Large intestine (tissue), 3 donors: Measurements from ENCODE around the gene C6orf89. TPM values are rescaled to one million over a fixed set of nuclear protein-coding genes. Genes with fewer than 3 reads are reported as not detected.

ENCODE experiments used
- DNase-seq, 2 donors: peaks; one replicate each; pipeline versions ENCODE4 v3.0.0 to v3.0.0-alpha.2; 2013
- H3K27ac ChIP-seq: one replicate; pipeline ENCODE4 v1.5.1; 2013; ENCODE audit warnings: low read length
- H3K27me3 ChIP-seq: 2 replicates; pipeline ENCODE4 v1.6.1; 2013; ENCODE audit warnings: low read length; ENCODE audit not compliant: control insufficient read depth, insufficient read depth
- H3K36me3 ChIP-seq: 2 replicates; pipeline ENCODE4 v1.6.1; 2013; ENCODE audit warnings: low read length; ENCODE audit not compliant: control insufficient read depth, insufficient read depth
- H3K4me1 ChIP-seq: one replicate; pipeline ENCODE4 v1.6.1; 2013; ENCODE audit warnings: low read length; ENCODE audit not compliant: control insufficient read depth, insufficient read depth
- H3K4me3 ChIP-seq: one replicate; pipeline ENCODE4 v1.5.1; 2013; ENCODE audit warnings: low read length
- H3K9me3 ChIP-seq: one replicate; pipeline ENCODE4 v1.6.1; 2013; ENCODE audit warnings: mild to moderate bottlenecking, low read depth, low read length, moderate library complexity; ENCODE audit not compliant: control insufficient read depth
- WGBS: methylation state at CpG from one replicate; pipeline ENCODE4 v1.1.5; 2013; ENCODE audit warnings: low lambda C conversion rate; ENCODE audit not compliant: insufficient coverage; 5-methylcytosine and 5-hydroxymethylcytosine counted together
- polyA plus RNA-seq: library from polyadenylated mRNA; unstranded; fragments of 120-200 nt; gene quantifications from one replicate; pipeline ENCODE4 v1.2.1, GENCODE V29; 2013

C6orf89 gene
- polyA plus RNA-seq, 1 donor: 35.5 TPM

GRCh38 chr6:36973647-36974046, 87.9 kb downstream of the C6orf89 start:
- Histone ChIP-seq H3K4me3 (no peak overlapping the region), H3K36me3 (peaks cover 96% of the 10 kb centered on the region), H3K27me3 (no peaks in the 10 kb centered on the region), H3K4me1 (no peaks in the 10 kb centered on the region), H3K27ac (no peak overlapping the region), H3K9me3 (no peaks in the 10 kb centered on the region)
- DNase-seq: no peak
- WGBS: 100% methylated on average over 1 of the region's 4 CpGs

- H3K36me3 ChIP-seq: peaks cover 78% of the 10 kb centered on the region
- no CpG with 5 or more reads among the region's 7 CpGs for WGBS
- no peak for DNase-seq
Observed at GRCh38 chr6:36975231-36976006, 89.7 kb downstream of the C6orf89 start.

GRCh38 chr6:36976007-36976264, 90.2 kb downstream of the C6orf89 start:
- WGBS: no CpG with 5 or more reads among the region's 4 CpGs
- Histone ChIP-seq H3K4me3 (no peak overlapping the region), H3K9me3 (no peaks in the 10 kb centered on the region), H3K27me3 (no peaks in the 10 kb centered on the region), H3K36me3 (peaks cover 76% of the 10 kb centered on the region), H3K27ac (no peak overlapping the region), H3K4me1 (no peaks in the 10 kb centered on the region)
- DNase-seq: no peak

More at GRCh38 chr6:36975231-36976006, 89.7 kb downstream of the C6orf89 start:
- no peak overlapping the region for H3K27ac ChIP-seq
- no peaks in the 10 kb centered on the region for H3K9me3 ChIP-seq
- no peaks in the 10 kb centered on the region for H3K27me3 ChIP-seq
- H3K4me3 ChIP-seq: no peak overlapping the region
- no peaks in the 10 kb centered on the region for H3K4me1 ChIP-seq

- no peak for DNase-seq
- H3K9me3 ChIP-seq: no peaks in the 10 kb centered on the region
- 100% methylated on average over 2 of the region's 7 CpGs for WGBS
- H3K27me3 ChIP-seq: no peaks in the 10 kb centered on the region
- no peaks in the 10 kb centered on the region for H3K4me1 ChIP-seq
- H3K36me3 ChIP-seq: peaks cover 75% of the 10 kb centered on the region
- H3K4me3 ChIP-seq: no peak overlapping the region
- no peak overlapping the region for H3K27ac ChIP-seq
Observed at GRCh38 chr6:36976509-36976908, 90.8 kb downstream of the C6orf89 start.

- no peaks in the 10 kb centered on the region for H3K27me3 ChIP-seq
- no peak overlapping the region for H3K27ac ChIP-seq
- H3K9me3 ChIP-seq: no peaks in the 10 kb centered on the region
- no peaks in the 10 kb centered on the region for H3K4me1 ChIP-seq
- no peak overlapping the region for H3K4me3 ChIP-seq
- DNase-seq: no peak
- no CpG with 5 or more reads among the region's 6 CpGs for WGBS
- peaks cover 74% of the 10 kb centered on the region for H3K36me3 ChIP-seq
Observed at GRCh38 chr6:36976931-36977330, 91.2 kb downstream of the C6orf89 start.

GRCh38 chr6:36977470-36977941, 91.8 kb downstream of the C6orf89 start:
- H3K9me3 ChIP-seq: no peaks in the 10 kb centered on the region
- DNase-seq: no peak
- no peak overlapping the region for H3K27ac ChIP-seq
- WGBS: no CpG with 5 or more reads among the region's 16 CpGs
- H3K4me3 ChIP-seq: no peak overlapping the region
- H3K4me1 ChIP-seq: no peaks in the 10 kb centered on the region
- H3K36me3 ChIP-seq: peaks cover 68% of the 10 kb centered on the region
- no peaks in the 10 kb centered on the region for H3K27me3 ChIP-seq

Other genes with a start within 250 kb of the C6orf89 start
- gene CDKN1A, start 207.2 kb upstream of the C6orf89 start, polyA plus RNA-seq: 183 TPM
- 0.04 TPM for gene RAB44, start 188.1 kb upstream of the C6orf89 start, polyA plus RNA-seq
- gene CPNE5, start 46.5 kb upstream of the C6orf89 start, polyA plus RNA-seq: 3.9 TPM
- gene PPIL1, start 11.1 kb upstream of the C6orf89 start, polyA plus RNA-seq: 35.1 TPM
- 0.81 TPM for gene PI16, start 68.8 kb downstream of the C6orf89 start, polyA plus RNA-seq
- 126 TPM for gene MTCH1, start 100.2 kb downstream of the C6orf89 start, polyA plus RNA-seq
- gene FGD2, start 119.7 kb downstream of the C6orf89 start, polyA plus RNA-seq: 15.5 TPM